GM18873 (cell line): Measurements from ENCODE around the gene DCAF15.
"Not testable (repeated sequence)": the region's sequence is repeated elsewhere in the genome, so short reads cannot be mapped to it uniquely, and the experiment has no call there.

Experiments used
- ATAC-seq: cut with Tn5 transposase; IDR thresholded peaks from one replicate; pipeline ENCODE4 v1.9.1; 2021; ENCODE audit warnings: mild to moderate bottlenecking, moderate library complexity, moderate number of reproducible peaks; ENCODE audit not compliant: unreplicated experiment, low FRiP score

Gene DCAF15

GRCh38 chr19:13958043-13958442 lies 5.7 kb downstream of the DCAF15 start:
- no peak for ATAC-seq

GRCh38 chr19:13959141-13959961 lies 7.0 kb downstream of the DCAF15 start:
- ATAC-seq: no peak

- ATAC-seq: no peak
Measured at GRCh38 chr19:13959962-13960862, 7.9 kb downstream of the DCAF15 start.

GRCh38 chr19:13960863-13961784 lies 8.8 kb downstream of the DCAF15 start:
- ATAC-seq: no peak

GRCh38 chr19:13961826-13962698 lies 9.8 kb downstream of the DCAF15 start:
- ATAC-seq: no peak

GRCh38 chr19:13962699-13963602 lies 10.6 kb downstream of the DCAF15 start:
- no peak for ATAC-seq

- no peak for ATAC-seq
Measured at GRCh38 chr19:13963603-13964105, 11.3 kb downstream of the DCAF15 start.

GRCh38 chr19:13964776-13965175 lies 12.5 kb downstream of the DCAF15 start:
- ATAC-seq: no peak

GRCh38 chr19:13965377-13965896 lies 13.1 kb downstream of the DCAF15 start:
- ATAC-seq: no peak

- ATAC-seq: no peak
Measured at GRCh38 chr19:13965926-13966683, 13.8 kb downstream of the DCAF15 start.

GRCh38 chr19:13966684-13967128 lies 14.4 kb downstream of the DCAF15 start:
- ATAC-seq: no peak

GRCh38 chr19:13967206-13967605 lies 14.9 kb downstream of the DCAF15 start:
- ATAC-seq: not testable (repeated sequence)

- ATAC-seq: no peak
Measured at GRCh38 chr19:13968383-13968935, 16.1 kb downstream of the DCAF15 start.

GRCh38 chr19:13968999-13969398 lies 16.7 kb downstream of the DCAF15 start:
- no peak for ATAC-seq

- no peak for ATAC-seq
Measured at GRCh38 chr19:13969897-13970296, 17.6 kb downstream of the DCAF15 start.

- ATAC-seq: not testable (repeated sequence)
Measured at GRCh38 chr19:13971868-13972267, 19.6 kb downstream of the DCAF15 start.
